HG02943 (cell line): ENCODE data around the gene CGNL1.

Experiments used
- ATAC-seq: cut with Tn5 transposase; IDR thresholded peaks from one replicate; pipeline ENCODE4 v1.9.1; 2021; ENCODE audit warnings: mild to moderate bottlenecking, low read depth, moderate library complexity; ENCODE audit not compliant: unreplicated experiment

Gene CGNL1

GRCh38 chr15:57418635-57419034, 42.3 kb downstream of the CGNL1 start:
- ATAC-seq, result no peak

- no peak for ATAC-seq
These were observed 43.0 kb downstream of the CGNL1 start for GRCh38 chr15:57419335-57419734.

GRCh38 chr15:57421110-57421509, 44.8 kb downstream of the CGNL1 start:
- no peak for ATAC-seq

- ATAC-seq, result no peak
These were observed 45.2 kb downstream of the CGNL1 start for GRCh38 chr15:57421551-57421950.

- ATAC-seq, result peak; percentile 61
These were observed 45.9 kb downstream of the CGNL1 start for GRCh38 chr15:57422113-57422754.

- ATAC-seq, result no peak
These were observed 47.4 kb downstream of the CGNL1 start for GRCh38 chr15:57423599-57424140.

GRCh38 chr15:57424628-57425405, 48.5 kb downstream of the CGNL1 start:
- no peak for ATAC-seq

GRCh38 chr15:57425842-57426241, 49.5 kb downstream of the CGNL1 start:
- ATAC-seq, result no peak

- ATAC-seq, result no peak
These were observed 51.1 kb downstream of the CGNL1 start for GRCh38 chr15:57427367-57427821.

GRCh38 chr15:57432141-57432741, 55.9 kb downstream of the CGNL1 start:
- ATAC-seq, result no peak

GRCh38 chr15:57436166-57436565, 59.9 kb downstream of the CGNL1 start:
- ATAC-seq, result no peak

- ATAC-seq, result no peak
These were observed 60.7 kb downstream of the CGNL1 start for GRCh38 chr15:57436961-57437360.

GRCh38 chr15:57437564-57437963, 61.3 kb downstream of the CGNL1 start:
- no peak for ATAC-seq

GRCh38 chr15:57438166-57438565, 61.9 kb downstream of the CGNL1 start:
- no peak for ATAC-seq

GRCh38 chr15:57439128-57440027, 63.1 kb downstream of the CGNL1 start:
- ATAC-seq, result no peak

- ATAC-seq, result no peak
These were observed 63.9 kb downstream of the CGNL1 start for GRCh38 chr15:57440167-57440566.

- no peak for ATAC-seq
These were observed 64.5 kb downstream of the CGNL1 start for GRCh38 chr15:57440799-57441198.

GRCh38 chr15:57442335-57442734, 66.0 kb downstream of the CGNL1 start:
- ATAC-seq, result no peak

- no peak for ATAC-seq
These were observed 67.2 kb downstream of the CGNL1 start for GRCh38 chr15:57443486-57443885.

GRCh38 chr15:57444877-57445513, 68.7 kb downstream of the CGNL1 start:
- no peak for ATAC-seq
